ENCODE results near the gene LEUTX.

The LEUTX gene

GRCh38 chr19:39814595-39814994 is 35.9 kb downstream of the LEUTX start:
- H3K27ac ChIP-seq: no peak overlapping the region
- POLR2A ChIA-PET (ENCODE audit: low non-redundant PET): no interaction called here
- no peak for TF ChIP-seq CTCF (conservative IDR thresholded peaks at IDR 0.05; ENCODE audit: low read depth)
- no peak for DNase-seq (ENCODE audit: low spot score)
- CTCF ChIA-PET: interaction anchor here (0.6 to 0.7 kb wide), 2 partner anchors 18 to 367 kb away, joined by 3 to 6 read pairs; no protein-coding TSS in a partner anchor

GRCh38 chr19:39816287-39817048 is 37.8 kb downstream of the LEUTX start:
- DNase-seq (ENCODE audit: low spot score): no peak
- no peak for TF ChIP-seq CTCF (conservative IDR thresholded peaks at IDR 0.05; ENCODE audit: low read depth)
- no peak overlapping the region for H3K27ac ChIP-seq
- CTCF ChIA-PET: no interaction called here
- POLR2A ChIA-PET (ENCODE audit: low non-redundant PET): no interaction called here

GRCh38 chr19:39817888-39818561 is 39.4 kb downstream of the LEUTX start:
- ChIA-PET POLR2A (ENCODE audit: low non-redundant PET) (no interaction called here), CTCF (no interaction called here)
- TF ChIP-seq CTCF (conservative IDR thresholded peaks at IDR 0.05; ENCODE audit: low read depth): no peak
- no peak for DNase-seq (ENCODE audit: low spot score)
- H3K27ac ChIP-seq: no peak overlapping the region

GRCh38 chr19:39818626-39819097 is 40.0 kb downstream of the LEUTX start:
- DNase-seq (ENCODE audit: low spot score): no peak
- POLR2A ChIA-PET (ENCODE audit: low non-redundant PET): interaction anchor here (0.6 kb wide), 1 partner anchor 374 kb away, joined by 7 read pairs; the partner anchor contains the start of gene SUPT5H
- CTCF ChIA-PET: no interaction called here
- no peak overlapping the region for H3K27ac ChIP-seq
- TF ChIP-seq CTCF (conservative IDR thresholded peaks at IDR 0.05; ENCODE audit: low read depth): no peak

- no peak for DNase-seq (ENCODE audit: low spot score)
- TF ChIP-seq CTCF (conservative IDR thresholded peaks at IDR 0.05; ENCODE audit: low read depth): no peak
- no peak overlapping the region for H3K27ac ChIP-seq
- CTCF ChIA-PET: no interaction called here
- POLR2A ChIA-PET (ENCODE audit: low non-redundant PET): no interaction called here
These were observed 41.1 kb downstream of the LEUTX start for GRCh38 chr19:39819786-39820185.

GRCh38 chr19:39820696-39821095 is 42.0 kb downstream of the LEUTX start:
- ChIA-PET CTCF (no interaction called here), POLR2A (ENCODE audit: low non-redundant PET) (no interaction called here)
- TF ChIP-seq CTCF (conservative IDR thresholded peaks at IDR 0.05; ENCODE audit: low read depth): no peak

More at GRCh38 chr19:39820696-39821095, 42.0 kb downstream of the LEUTX start:
- H3K27ac ChIP-seq: no peak overlapping the region
- no peak for DNase-seq (ENCODE audit: low spot score)

Measured in RWPE1 (cell line).